ENCODE data around the gene RTTN. TPM values are rescaled to one million over a fixed set of nuclear protein-coding genes. Genes with fewer than 3 reads are reported as not detected.

RTTN gene
- total and polyA plus RNA-seq, 4 donors = 1.1 to 14.3 (median 8.8) TPM

DNA sequence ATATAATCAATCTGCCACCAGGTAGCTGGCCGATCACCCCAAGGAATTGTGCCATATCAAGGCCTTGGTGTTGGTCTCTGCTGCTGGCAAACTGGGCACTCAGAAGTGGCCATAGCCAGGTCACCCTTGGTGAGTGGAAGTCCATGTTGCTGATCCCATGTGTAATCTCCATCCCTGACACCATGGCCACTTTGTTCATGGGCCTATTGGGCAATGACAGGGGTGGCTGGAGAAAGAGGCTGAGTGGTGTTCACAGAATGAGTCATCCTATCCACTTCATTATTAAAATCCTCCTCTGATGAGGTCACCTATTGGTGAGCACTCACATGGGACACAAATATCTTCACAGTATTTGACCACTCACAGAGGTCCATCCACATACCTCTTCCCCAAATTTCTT is 231.1 kb downstream of the RTTN start (continued):
- TF ChIP-seq, protein P1, sequence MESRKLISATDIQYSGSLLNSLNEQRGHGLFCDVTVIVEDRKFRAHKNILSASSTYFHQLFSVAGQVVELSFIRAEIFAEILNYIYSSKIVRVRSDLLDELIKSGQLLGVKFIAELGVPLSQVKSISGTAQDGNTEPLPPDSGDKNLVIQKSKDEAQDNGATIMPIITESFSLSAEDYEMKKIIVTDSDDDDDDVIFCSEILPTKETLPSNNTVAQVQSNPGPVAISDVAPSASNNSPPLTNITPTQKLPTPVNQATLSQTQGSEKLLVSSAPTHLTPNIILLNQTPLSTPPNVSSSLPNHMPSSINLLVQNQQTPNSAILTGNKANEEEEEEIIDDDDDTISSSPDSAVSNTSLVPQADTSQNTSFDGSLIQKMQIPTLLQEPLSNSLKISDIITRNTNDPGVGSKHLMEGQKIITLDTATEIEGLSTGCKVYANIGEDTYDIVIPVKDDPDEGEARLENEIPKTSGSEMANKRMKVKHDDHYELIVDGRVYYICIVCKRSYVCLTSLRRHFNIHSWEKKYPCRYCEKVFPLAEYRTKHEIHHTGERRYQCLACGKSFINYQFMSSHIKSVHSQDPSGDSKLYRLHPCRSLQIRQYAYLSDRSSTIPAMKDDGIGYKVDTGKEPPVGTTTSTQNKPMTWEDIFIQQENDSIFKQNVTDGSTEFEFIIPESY (IDR thresholded peaks at IDR 0.05) = no peak
- no peak for TF ChIP-seq JUND (IDR thresholded peaks at IDR 0.05)
- TF ChIP-seq HNF4A (conservative IDR thresholded peaks at IDR 0.05) = no peak
- no peak for TF ChIP-seq FOXA1 (IDR thresholded peaks at IDR 0.05)
- no peak for TF ChIP-seq RAD21 (IDR thresholded peaks at IDR 0.05)
- TF ChIP-seq GABPA (IDR thresholded peaks at IDR 0.05 in 1 of 2, conservative IDR thresholded peaks at IDR 0.05 in 1 of 2) = no peak
- no peak for TF ChIP-seq NR2F2 (IDR thresholded peaks at IDR 0.05)

- no peak overlapping the region for H3K9ac ChIP-seq (ENCODE audit: low read depth in 1 of 2, low read length in 2 of 2)
- no peak overlapping the region for H3K27ac ChIP-seq (ENCODE audit: low read depth in 1 of 2, low read length in 2 of 2)
- no peaks in the 10 kb centered on the region for H3K4me1 ChIP-seq (ENCODE audit: control insufficient read depth in 4 of 4, insufficient read depth in 4 of 4, low read length in 3 of 4)
- no peaks in the 10 kb centered on the region for H3K27me3 ChIP-seq (ENCODE audit: control insufficient read depth in 4 of 4, insufficient read depth in 4 of 4, low read length in 3 of 4)
- no peak for DNase-seq (ENCODE audit: low spot score)
- H3K36me3 ChIP-seq (ENCODE audit: control insufficient read depth in 4 of 4, insufficient read depth in 3 of 4, low read depth in 1 of 4, low read length in 3 of 4) = no peaks in the 10 kb centered on the region
- H3K4me3 ChIP-seq (ENCODE audit: low read depth in 1 of 3, low read length in 3 of 3) = no peak overlapping the region
- WGBS = 63% methylated on average over 2 of the region's 2 CpGs
- peaks cover 0 to 9% (median 2%) of the 10 kb centered on the region in 4 donors for H3K9me3 ChIP-seq (ENCODE audit: control insufficient read depth in 4 of 4, low read length in 3 of 4)
- TF ChIP-seq NR2F2 (IDR thresholded peaks at IDR 0.05) = no peak
- no peak for TF ChIP-seq FOXA1 (IDR thresholded peaks at IDR 0.05)
- TF ChIP-seq SP1 (IDR thresholded peaks at IDR 0.05) = no peak
- TF ChIP-seq YY1 (IDR thresholded peaks at IDR 0.05) = no peak
- no peak for TF ChIP-seq MAX (IDR thresholded peaks at IDR 0.05)
- TF ChIP-seq, protein P2, sequence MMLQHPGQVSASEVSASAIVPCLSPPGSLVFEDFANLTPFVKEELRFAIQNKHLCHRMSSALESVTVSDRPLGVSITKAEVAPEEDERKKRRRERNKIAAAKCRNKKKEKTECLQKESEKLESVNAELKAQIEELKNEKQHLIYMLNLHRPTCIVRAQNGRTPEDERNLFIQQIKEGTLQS (IDR thresholded peaks at IDR 0.05) = no peak
- no peak for TF ChIP-seq EGR1 (IDR thresholded peaks at IDR 0.05; ENCODE audit: low read depth in 2 of 2)
- no peak for TF ChIP-seq HNF4G (IDR thresholded peaks at IDR 0.05)
These were observed 236.0 kb downstream of the RTTN start for GRCh38 chr18:69969491-69969890.

DNA sequence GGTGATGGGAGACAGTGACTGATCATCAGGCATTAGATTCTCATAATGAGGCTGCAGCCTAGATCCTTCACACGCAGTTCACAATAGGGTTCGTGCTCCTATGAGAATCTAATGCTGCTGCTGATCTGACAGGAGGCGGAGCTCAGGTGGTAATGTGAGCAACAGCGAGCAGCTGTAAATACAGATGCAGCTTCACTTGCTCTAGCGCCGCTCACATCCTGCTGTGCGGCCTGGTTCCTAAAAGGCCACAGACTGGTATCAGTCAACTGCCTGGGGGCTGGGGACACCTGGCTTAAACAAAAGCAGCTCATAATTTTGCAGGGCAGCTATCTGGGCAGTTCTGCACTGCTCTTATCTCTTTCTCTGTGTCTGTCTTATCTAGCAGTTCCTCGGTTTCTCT is 237.4 kb downstream of the RTTN start:
- no peaks in the 10 kb centered on the region for H3K27me3 ChIP-seq (ENCODE audit: control insufficient read depth in 4 of 4, insufficient read depth in 4 of 4, low read length in 3 of 4)
- no peak overlapping the region for H3K4me3 ChIP-seq (ENCODE audit: low read depth in 1 of 3, low read length in 3 of 3)
- H3K27ac ChIP-seq (ENCODE audit: low read depth in 1 of 2, low read length in 2 of 2) = no peak overlapping the region
- H3K4me1 ChIP-seq (ENCODE audit: control insufficient read depth in 4 of 4, insufficient read depth in 4 of 4, low read length in 3 of 4) = no peaks in the 10 kb centered on the region
- H3K36me3 ChIP-seq (ENCODE audit: control insufficient read depth in 4 of 4, insufficient read depth in 3 of 4, low read depth in 1 of 4, low read length in 3 of 4) = no peaks in the 10 kb centered on the region
- TF ChIP-seq RXRA (IDR thresholded peaks at IDR 0.05) (no peak), NR2F2 (IDR thresholded peaks at IDR 0.05) (no peak), YY1 (IDR thresholded peaks at IDR 0.05) (no peak), RAD21 (IDR thresholded peaks at IDR 0.05) (no peak), GABPA (IDR thresholded peaks at IDR 0.05 in 1 of 2, conservative IDR thresholded peaks at IDR 0.05 in 1 of 2) (no peak), CTCF (IDR thresholded peaks at IDR 0.05; ENCODE audit: low read depth, low read length, missing input control) (no peak), FOXA1 (IDR thresholded peaks at IDR 0.05) (no peak), FOXA2 (IDR thresholded peaks at IDR 0.05) (no peak), JUND (IDR thresholded peaks at IDR 0.05) (no peak), TAF1 (conservative IDR thresholded peaks at IDR 0.05) (no peak)
- TF ChIP-seq, protein P2 (IDR thresholded peaks at IDR 0.05) = no peak
- TF ChIP-seq, protein P3, sequence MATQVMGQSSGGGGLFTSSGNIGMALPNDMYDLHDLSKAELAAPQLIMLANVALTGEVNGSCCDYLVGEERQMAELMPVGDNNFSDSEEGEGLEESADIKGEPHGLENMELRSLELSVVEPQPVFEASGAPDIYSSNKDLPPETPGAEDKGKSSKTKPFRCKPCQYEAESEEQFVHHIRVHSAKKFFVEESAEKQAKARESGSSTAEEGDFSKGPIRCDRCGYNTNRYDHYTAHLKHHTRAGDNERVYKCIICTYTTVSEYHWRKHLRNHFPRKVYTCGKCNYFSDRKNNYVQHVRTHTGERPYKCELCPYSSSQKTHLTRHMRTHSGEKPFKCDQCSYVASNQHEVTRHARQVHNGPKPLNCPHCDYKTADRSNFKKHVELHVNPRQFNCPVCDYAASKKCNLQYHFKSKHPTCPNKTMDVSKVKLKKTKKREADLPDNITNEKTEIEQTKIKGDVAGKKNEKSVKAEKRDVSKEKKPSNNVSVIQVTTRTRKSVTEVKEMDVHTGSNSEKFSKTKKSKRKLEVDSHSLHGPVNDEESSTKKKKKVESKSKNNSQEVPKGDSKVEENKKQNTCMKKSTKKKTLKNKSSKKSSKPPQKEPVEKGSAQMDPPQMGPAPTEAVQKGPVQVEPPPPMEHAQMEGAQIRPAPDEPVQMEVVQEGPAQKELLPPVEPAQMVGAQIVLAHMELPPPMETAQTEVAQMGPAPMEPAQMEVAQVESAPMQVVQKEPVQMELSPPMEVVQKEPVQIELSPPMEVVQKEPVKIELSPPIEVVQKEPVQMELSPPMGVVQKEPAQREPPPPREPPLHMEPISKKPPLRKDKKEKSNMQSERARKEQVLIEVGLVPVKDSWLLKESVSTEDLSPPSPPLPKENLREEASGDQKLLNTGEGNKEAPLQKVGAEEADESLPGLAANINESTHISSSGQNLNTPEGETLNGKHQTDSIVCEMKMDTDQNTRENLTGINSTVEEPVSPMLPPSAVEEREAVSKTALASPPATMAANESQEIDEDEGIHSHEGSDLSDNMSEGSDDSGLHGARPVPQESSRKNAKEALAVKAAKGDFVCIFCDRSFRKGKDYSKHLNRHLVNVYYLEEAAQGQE (IDR thresholded peaks at IDR 0.05) = no peak
- TF ChIP-seq, protein P1 (IDR thresholded peaks at IDR 0.05) = no peak
- DNase-seq (ENCODE audit: low spot score) = no peak
- H3K9ac ChIP-seq (ENCODE audit: low read depth in 1 of 2, low read length in 2 of 2) = no peak overlapping the region
- WGBS = 91% methylated on average over 8 of the region's 8 CpGs
- H3K9me3 ChIP-seq (ENCODE audit: control insufficient read depth in 4 of 4, low read length in 3 of 4) = peaks cover 0 to 9% (median 2%) of the 10 kb centered on the region in 4 donors
